ENCODE data around the gene PRDM10. TPM values are rescaled to one million over a fixed set of nuclear protein-coding genes. Genes with fewer than 3 reads are reported as not detected.

Gene PRDM10
- total and polyA plus RNA-seq, 10 of the 15 experiments (the other 5 are each of a cell fraction or from before 2014, with no cell fraction given): 0.93 to 6.2 (median 4.1) TPM

DNA sequence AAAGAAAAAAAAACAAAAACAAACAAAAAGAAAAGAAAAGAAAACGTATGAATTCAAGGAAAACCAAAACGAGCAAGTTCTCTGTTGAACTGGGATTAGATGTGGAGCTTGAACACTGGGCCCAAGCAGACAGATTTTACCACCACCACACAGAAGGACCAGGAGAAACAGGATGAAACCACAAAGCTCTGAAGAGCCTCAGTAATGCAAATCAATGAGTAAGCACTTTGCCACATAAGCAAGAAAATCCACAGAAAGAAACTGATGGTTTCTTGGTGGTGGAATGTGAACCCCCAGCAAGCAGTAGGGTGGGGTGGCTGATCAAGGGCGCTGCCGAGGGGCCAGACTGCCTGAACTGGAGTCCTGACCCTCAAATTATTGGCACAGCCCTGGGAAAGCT is 56.4 kb downstream of the PRDM10 start (continued):
- TF ChIP-seq ATF3 (IDR thresholded peaks at IDR 0.05; ENCODE audit: borderline replicate concordance, extremely low read depth, low read depth, low read length) (no peak), PBX3 (IDR thresholded peaks at IDR 0.05; ENCODE audit: insufficient replicate concordance, low read depth, low read length) (no peak), PAX5 (IDR thresholded peaks at IDR 0.05; ENCODE audit: borderline replicate concordance, low read depth, low read length) (no peak), SIN3A (IDR thresholded peaks at IDR 0.05; ENCODE audit: low read depth, low read length) (no peak)
- TF ChIP-seq, protein P1, sequence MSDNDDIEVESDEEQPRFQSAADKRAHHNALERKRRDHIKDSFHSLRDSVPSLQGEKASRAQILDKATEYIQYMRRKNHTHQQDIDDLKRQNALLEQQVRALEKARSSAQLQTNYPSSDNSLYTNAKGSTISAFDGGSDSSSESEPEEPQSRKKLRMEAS (IDR thresholded peaks at IDR 0.05; ENCODE audit: low read depth, low read length): no peak

GRCh38 chr11:129945373-129945772 is 57.3 kb downstream of the PRDM10 start:
- in situ Hi-C loops (cut with MboI) (no loop called here), intact Hi-C loops (cut with micrococcal nuclease; ENCODE audit: unreplicated experiment) (no loop called here)
- H3K9me3 ChIP-seq (replicated peaks; ENCODE audit: control insufficient read depth, insufficient read depth, low read length): no peaks in the 10 kb centered on the region
- 96% methylated on average over 11 of the region's 11 CpGs for WGBS (ENCODE audit: insufficient coverage, insufficient replicate concordance, low lambda C conversion rate, missing lambda C conversion rate)
- CTCF ChIA-PET: interaction anchor here (1.2 kb wide), 2 partner anchors 174 to 187 kb away, joined by 3 to 5 read pairs; no protein-coding TSS in a partner anchor
- DNase-seq (ENCODE audit: low read depth, low spot score) (no peak), FAIRE-seq (no peak), ATAC-seq (no peak)
- no peak overlapping the region for H3K4me2 ChIP-seq (ENCODE audit: control insufficient read depth, insufficient read depth)
- H4K20me1 ChIP-seq (ENCODE audit: control insufficient read depth, insufficient read depth): no peaks in the 10 kb centered on the region
- SMC1A ChIA-PET (ENCODE audit: uncharacterized antibody, unreplicated experiment): no interaction called here
- TF ChIP-seq MLLT1 (IDR thresholded peaks at IDR 0.05) (no peak), CTCF (IDR thresholded peaks at IDR 0.05 in 2 of 3, conservative IDR thresholded peaks at IDR 0.05 in 1 of 3; ENCODE audit: control insufficient read depth in 2 of 3, extremely low read depth in 1 of 3, insufficient read depth in 1 of 3, low read depth in 3 of 3, low read length in 3 of 3) (no peak), TARDBP (IDR thresholded peaks at IDR 0.05; ENCODE audit: borderline replicate concordance) (no peak), NRF1 (conservative IDR thresholded peaks at IDR 0.05; ENCODE audit: low read depth, low read length) (no peak), HDAC6 (IDR thresholded peaks at IDR 0.05; ENCODE audit: unreplicated experiment) (no peak), YBX1 (IDR thresholded peaks at IDR 0.05) (no peak)
- TF ChIP-seq, protein P2, sequence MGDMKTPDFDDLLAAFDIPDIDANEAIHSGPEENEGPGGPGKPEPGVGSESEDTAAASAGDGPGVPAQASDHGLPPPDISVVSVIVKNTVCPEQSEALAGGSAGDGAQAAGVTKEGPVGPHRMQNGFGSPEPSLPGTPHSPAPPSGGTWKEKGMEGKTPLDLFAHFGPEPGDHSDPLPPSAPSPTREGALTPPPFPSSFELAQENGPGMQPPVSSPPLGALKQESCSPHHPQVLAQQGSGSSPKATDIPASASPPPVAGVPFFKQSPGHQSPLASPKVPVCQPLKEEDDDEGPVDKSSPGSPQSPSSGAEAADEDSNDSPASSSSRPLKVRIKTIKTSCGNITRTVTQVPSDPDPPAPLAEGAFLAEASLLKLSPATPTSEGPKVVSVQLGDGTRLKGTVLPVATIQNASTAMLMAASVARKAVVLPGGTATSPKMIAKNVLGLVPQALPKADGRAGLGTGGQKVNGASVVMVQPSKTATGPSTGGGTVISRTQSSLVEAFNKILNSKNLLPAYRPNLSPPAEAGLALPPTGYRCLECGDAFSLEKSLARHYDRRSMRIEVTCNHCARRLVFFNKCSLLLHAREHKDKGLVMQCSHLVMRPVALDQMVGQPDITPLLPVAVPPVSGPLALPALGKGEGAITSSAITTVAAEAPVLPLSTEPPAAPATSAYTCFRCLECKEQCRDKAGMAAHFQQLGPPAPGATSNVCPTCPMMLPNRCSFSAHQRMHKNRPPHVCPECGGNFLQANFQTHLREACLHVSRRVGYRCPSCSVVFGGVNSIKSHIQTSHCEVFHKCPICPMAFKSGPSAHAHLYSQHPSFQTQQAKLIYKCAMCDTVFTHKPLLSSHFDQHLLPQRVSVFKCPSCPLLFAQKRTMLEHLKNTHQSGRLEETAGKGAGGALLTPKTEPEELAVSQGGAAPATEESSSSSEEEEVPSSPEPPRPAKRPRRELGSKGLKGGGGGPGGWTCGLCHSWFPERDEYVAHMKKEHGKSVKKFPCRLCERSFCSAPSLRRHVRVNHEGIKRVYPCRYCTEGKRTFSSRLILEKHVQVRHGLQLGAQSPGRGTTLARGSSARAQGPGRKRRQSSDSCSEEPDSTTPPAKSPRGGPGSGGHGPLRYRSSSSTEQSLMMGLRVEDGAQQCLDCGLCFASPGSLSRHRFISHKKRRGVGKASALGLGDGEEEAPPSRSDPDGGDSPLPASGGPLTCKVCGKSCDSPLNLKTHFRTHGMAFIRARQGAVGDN (IDR thresholded peaks at IDR 0.05): no peak
- BruUV-seq (replicated peaks): no TSS peak
- H3K36me3 ChIP-seq (ENCODE audit: control insufficient read depth in 2 of 2, insufficient read depth in 2 of 2, low read length in 1 of 2): peaks cover 6 to 10% of the 10 kb centered on the region in 2 experiments
- no peak overlapping the region for H3K4me3 ChIP-seq
- no peaks in the 10 kb centered on the region for H3K79me2 ChIP-seq (ENCODE audit: control insufficient read depth, insufficient read depth, low read length)
- RAD21 ChIA-PET (ENCODE audit: unreplicated experiment): no interaction called here
- H3K9ac ChIP-seq (ENCODE audit: control insufficient read depth, insufficient read depth, low read length): no peak overlapping the region
- H3K27me3 ChIP-seq (replicated peaks in 1 of 2; ENCODE audit: control insufficient read depth in 2 of 2, insufficient read depth in 2 of 2, low read length in 1 of 2): no peaks in the 10 kb centered on the region
- H3K27ac ChIP-seq (ENCODE audit: control insufficient read depth, insufficient read depth): no peak overlapping the region
- POLR2A ChIA-PET: no interaction called here
- peaks cover 6% of the 10 kb centered on the region for H3K4me1 ChIP-seq (ENCODE audit: control insufficient read depth, insufficient read depth, low read length)
- no peak overlapping the region for H2AFZ ChIP-seq (ENCODE audit: control insufficient read depth, low read depth, low read length)

Measured in GM12878 (cell line).